GM19035 (cell line): Measurements from ENCODE around the gene SLC24A4.

Experiments
- ATAC-seq: cut with Tn5 transposase; IDR thresholded peaks from one replicate; pipeline ENCODE4 v1.9.1; 2021; ENCODE audit not compliant: unreplicated experiment

The SLC24A4 gene

GRCh38 chr14:92323011-92323915, at the start of gene SLC24A4:
SLC24A4 (plus strand) TSS chr14:92323165; CDS start chr14:92323831, 666 bp downstream.
- no peak for ATAC-seq

GRCh38 chr14:92273166-92273565, 49.8 kb upstream of the SLC24A4 start:
- no peak for ATAC-seq

- no peak for ATAC-seq
Observed at GRCh38 chr14:92274055-92274454, 48.9 kb upstream of the SLC24A4 start.

GRCh38 chr14:92276074-92276473, 46.9 kb upstream of the SLC24A4 start:
- no peak for ATAC-seq

GRCh38 chr14:92277031-92277430, 45.9 kb upstream of the SLC24A4 start:
- no peak for ATAC-seq

- ATAC-seq: no peak
Observed at GRCh38 chr14:92280554-92281262, 42.3 kb upstream of the SLC24A4 start.

GRCh38 chr14:92282669-92283068, 40.3 kb upstream of the SLC24A4 start:
- no peak for ATAC-seq

- ATAC-seq: no peak
Observed at GRCh38 chr14:92285311-92285710, 37.7 kb upstream of the SLC24A4 start.

- ATAC-seq: no peak
Observed at GRCh38 chr14:92287987-92288386, 35.0 kb upstream of the SLC24A4 start.

- no peak for ATAC-seq
Observed at GRCh38 chr14:92288994-92289660, 33.8 kb upstream of the SLC24A4 start.

GRCh38 chr14:92292673-92293072, 30.3 kb upstream of the SLC24A4 start:
- ATAC-seq: no peak

- no peak for ATAC-seq
Observed at GRCh38 chr14:92294506-92294905, 28.5 kb upstream of the SLC24A4 start.

- ATAC-seq: no peak
Observed at GRCh38 chr14:92297818-92298595, 25.0 kb upstream of the SLC24A4 start.

- ATAC-seq: no peak
Observed at GRCh38 chr14:92302481-92302880, 20.5 kb upstream of the SLC24A4 start.

- ATAC-seq: no peak
Observed at GRCh38 chr14:92308716-92309115, 14.2 kb upstream of the SLC24A4 start.

- ATAC-seq: no peak
Observed at GRCh38 chr14:92309968-92310530, 12.9 kb upstream of the SLC24A4 start.

- ATAC-seq: no peak
Observed at GRCh38 chr14:92310776-92311375, 12.1 kb upstream of the SLC24A4 start.

GRCh38 chr14:92314182-92314581, 8.8 kb upstream of the SLC24A4 start:
- no peak for ATAC-seq

- ATAC-seq: no peak
Observed at GRCh38 chr14:92315050-92315805, 7.7 kb upstream of the SLC24A4 start.
